H1 (cell line): ENCODE data around the gene GOLGA6B. TPM values are rescaled to one million over a fixed set of nuclear protein-coding genes. Genes with fewer than 3 reads are reported as not detected.

Source experiments
- CTCF ChIA-PET: fragments of 300-600 bp; sonication (Branson Sonifier 250); formaldehyde crosslinking; loops from one replicate; lab custom pipeline; 2021; ENCODE audit not compliant: partially characterized antibody; lab: Charles Lee
- POLR2A ChIA-PET: fragments of 300-600 bp; sonication (Branson Sonifier 250); formaldehyde crosslinking; loops from one replicate; lab custom pipeline; 2021; ENCODE audit warnings: inconsistent platforms; ENCODE audit not compliant: partially characterized antibody; lab: Charles Lee
- DNase-seq, 2 experiments: peaks; one replicate each; pipeline versions ENCODE4 v3.0.0 to v3.0.0-alpha.2; 2010 to 2022; ENCODE audit warnings: low spot score in 2 of 2, low read depth in 1 of 2, mixed read lengths in 1 of 2
- FAIRE-seq: peaks from 2 replicates; lab custom pipeline; 2011; peaks lifted over from hg19 to GRCh38; lab: Jason Lieb, UNC
- H2AFZ ChIP-seq: 2 replicates; pipeline ENCODE4 v1.8.1; 2012; ENCODE audit warnings: low read length, inconsistent platforms
- H2AK5ac ChIP-seq: 2 replicates; pipeline ENCODE4 v1.6.1; 2013; ENCODE audit warnings: low read depth, low read length
- H2BK120ac ChIP-seq: replicated peaks from 2 replicates; pipeline ENCODE3; 2013; ENCODE audit warnings: low read depth, low read length, inconsistent platforms
- H2BK12ac ChIP-seq: 2 replicates; pipeline ENCODE4 v1.6.1; 2013; ENCODE audit warnings: low read depth, low read length
- H2BK15ac ChIP-seq: 2 replicates; pipeline ENCODE4 v1.6.1; 2013; ENCODE audit warnings: low read length
- H2BK20ac ChIP-seq: 2 replicates; pipeline ENCODE4 v1.6.1; 2013; ENCODE audit warnings: low read length
- H2BK5ac ChIP-seq: 2 replicates; pipeline ENCODE4 v1.6.1; 2013; ENCODE audit warnings: low read depth, low read length
- H3K14ac ChIP-seq: 2 replicates; pipeline ENCODE4 v1.6.1; 2013; ENCODE audit warnings: inconsistent platforms; ENCODE audit not compliant: insufficient read length
- H3K18ac ChIP-seq: 2 replicates; pipeline ENCODE4 v1.6.1; 2013; ENCODE audit warnings: low read length; ENCODE audit errors: extremely low read depth
- H3K23ac ChIP-seq: 2 replicates; pipeline ENCODE4 v1.6.1; 2013; ENCODE audit warnings: inconsistent platforms; ENCODE audit not compliant: insufficient read length
- H3K23me2 ChIP-seq: 2 replicates; pipeline ENCODE4 v1.6.1; 2013; ENCODE audit warnings: low read depth, low read length
- H3K27ac ChIP-seq: 2 replicates; pipeline ENCODE4 v1.6.1; 2011; ENCODE audit warnings: low read depth, low read length, inconsistent platforms
- H3K27me3 ChIP-seq, 4 experiments: replicated peaks in 1 of 4; 1 replicate in 1 of 4; 2 replicates in 3 of 4; pipeline versions ENCODE4 v1.6.1 to v1.8.1; 2011 to 2013; ENCODE audit warnings: low read length in 3 of 4, mild to moderate bottlenecking in 3 of 4, inconsistent platforms in 2 of 4, mixed read lengths in 2 of 4, moderate library complexity in 1 of 4; ENCODE audit not compliant: control insufficient read depth in 3 of 4, insufficient read depth in 3 of 4; ENCODE audit errors: extremely low read depth in 1 of 4
- H3K36me3 ChIP-seq, 4 experiments: 2 replicates each; pipeline versions ENCODE4 v1.6.1 to v1.8.1; 2011 to 2013; ENCODE audit warnings: mild to moderate bottlenecking in 4 of 4, low read length in 3 of 4, moderate library complexity in 2 of 4, control low read depth in 1 of 4, inconsistent platforms in 1 of 4; ENCODE audit not compliant: insufficient read depth in 4 of 4, control insufficient read depth in 2 of 4
- H3K4ac ChIP-seq: replicated peaks from 2 replicates; pipeline ENCODE3; 2013; ENCODE audit warnings: low read length, low read depth, mixed read lengths, inconsistent platforms; ENCODE audit not compliant: insufficient read length
- H3K4me1 ChIP-seq, 4 experiments: replicated peaks in 1 of 4; 1 replicate in 1 of 4; 2 replicates in 3 of 4; pipeline versions ENCODE4 v1.6.1 to v1.8.1; 2011 to 2013; ENCODE audit warnings: low read length in 3 of 4, inconsistent platforms in 2 of 4, mixed read lengths in 1 of 4; ENCODE audit not compliant: insufficient read depth in 4 of 4, control insufficient read depth in 3 of 4
- H3K4me2 ChIP-seq, 2 experiments: 2 replicates each; pipeline versions ENCODE4 v1.6.1 to v1.8.1; 2011 to 2013; ENCODE audit warnings: low read depth in 2 of 2, low read length in 2 of 2, control low read depth in 1 of 2, inconsistent platforms in 1 of 2, mild to moderate bottlenecking in 1 of 2; ENCODE audit not compliant: insufficient read depth in 1 of 2
- H3K4me3 ChIP-seq, 4 experiments: fragments of 200-600, 300-600 bp in 1 of 4; sonication (generic), shearing (Covaris generic), sonication (Bioruptor Twin) in 1 of 4; 2 replicates each; pipeline versions ENCODE4 v1.5.1 to v1.8.1; 2011 to 2016; ENCODE audit warnings: low read length in 4 of 4, low read depth in 3 of 4, control low read depth in 2 of 4, inconsistent platforms in 2 of 4, mild to moderate bottlenecking in 2 of 4, mixed read lengths in 1 of 4, moderate library complexity in 1 of 4; ENCODE audit not compliant: insufficient read depth in 2 of 4; ENCODE audit errors: extremely low read depth in 1 of 4
- H3K56ac ChIP-seq: replicated peaks from 2 replicates; pipeline ENCODE3; 2013; ENCODE audit warnings: low read depth, mild to moderate bottlenecking, mixed read lengths, low read length, inconsistent platforms; ENCODE audit not compliant: insufficient read length
- H3K79me1 ChIP-seq: 2 replicates; pipeline ENCODE4 v1.6.1; 2013; ENCODE audit warnings: low read depth, low read length, control low read depth
- H3K79me2 ChIP-seq, 2 experiments: 2 replicates each; pipeline versions ENCODE4 v1.6.1 to v1.8.1; 2012 to 2013; ENCODE audit warnings: low read length in 2 of 2, mild to moderate bottlenecking in 2 of 2, inconsistent platforms in 1 of 2; ENCODE audit not compliant: insufficient read depth in 2 of 2, control insufficient read depth in 1 of 2
- H3K9ac ChIP-seq, 4 experiments: replicated peaks in 1 of 4; 1 replicate in 1 of 4; 2 replicates in 3 of 4; pipeline versions ENCODE4 v1.6.1 to v1.8.1; 2011 to 2013; ENCODE audit warnings: low read depth in 3 of 4, low read length in 3 of 4, control low read depth in 2 of 4, mild to moderate bottlenecking in 2 of 4, moderate library complexity in 2 of 4, inconsistent platforms in 1 of 4; ENCODE audit errors: extremely low read depth in 1 of 4
- H3K9me3 ChIP-seq, 2 experiments: 2 replicates each; pipeline versions ENCODE4 v1.6.1 to v1.8.1; 2012 to 2013; ENCODE audit warnings: mild to moderate bottlenecking in 2 of 2, moderate library complexity in 2 of 2, control low read depth in 1 of 2, inconsistent platforms in 1 of 2, low read depth in 1 of 2, low read length in 1 of 2, mixed read lengths in 1 of 2; ENCODE audit not compliant: insufficient read depth in 2 of 2
- H4K20me1 ChIP-seq, 2 experiments: replicated peaks in 1 of 2; 2 replicates each; pipeline versions ENCODE3 to v1.8.1; 2011 to 2013; ENCODE audit warnings: inconsistent platforms in 2 of 2, low read length in 2 of 2, mild to moderate bottlenecking in 1 of 2; ENCODE audit not compliant: insufficient read depth in 2 of 2, control insufficient read depth in 1 of 2
- H4K5ac ChIP-seq: 2 replicates; pipeline ENCODE4 v1.6.1; 2013; ENCODE audit warnings: low read length, low read depth, mixed read lengths, inconsistent platforms; ENCODE audit not compliant: insufficient read length
- H4K8ac ChIP-seq: 2 replicates; pipeline ENCODE4 v1.8.0; 2013; ENCODE audit warnings: mild to moderate bottlenecking, moderate library complexity, low read length, inconsistent platforms; ENCODE audit not compliant: insufficient read depth; ENCODE audit errors: extremely low read depth
- H4K91ac ChIP-seq: replicated peaks from 2 replicates; pipeline ENCODE3; 2013; ENCODE audit warnings: low read length, mixed read lengths, inconsistent platforms; ENCODE audit not compliant: insufficient read length
- CBX5 ChIP-seq: fragments of 300-800, 300-1000 bp; sonication (generic); IDR thresholded peaks from 2 replicates; pipeline ENCODE4 v1.7.1; 2016; ENCODE audit warnings: antibody characterized with exemption, low read length, low read depth
- GABPA ChIP-seq: IDR thresholded peaks from 2 replicates; pipeline ENCODE4 v1.6.1; 2011; ENCODE audit warnings: mild to moderate bottlenecking, low read length, moderate library complexity, borderline replicate concordance; ENCODE audit not compliant: insufficient read depth
- KDM1A ChIP-seq: fragments of 200-600, 300-600 bp; sonication (generic); IDR thresholded peaks from 2 replicates; pipeline ENCODE4 v1.7.1; 2016; ENCODE audit warnings: mild to moderate bottlenecking, low read length, borderline replicate concordance
- SP4 ChIP-seq: IDR thresholded peaks from 2 replicates; pipeline ENCODE4 v1.6.1; 2012; ENCODE audit warnings: low read length, inconsistent platforms
- WGBS, 2 experiments: shearing (Covaris generic) in 1 of 2; methylation state at CpG; one replicate each; pipeline versions ENCODE4 v1.1.6 to v1.1.7; 2013 to 2015; ENCODE audit warnings: low lambda C conversion rate in 2 of 2, mixed read lengths in 2 of 2, inconsistent platforms in 1 of 2, low coverage in 1 of 2, missing lambda C conversion rate in 1 of 2; ENCODE audit not compliant: insufficient replicate concordance in 2 of 2, insufficient coverage in 1 of 2, insufficient read length in 1 of 2; ENCODE audit errors: extremely low coverage in 1 of 2, missing lambda C conversion rate in 1 of 2; 5-methylcytosine and 5-hydroxymethylcytosine counted together
- polyA plus RNA-seq, 7 experiments: library from polyadenylated mRNA; depleted of rRNA in 3 of 7; stranded (reverse) in 5 of 7; unstranded in 2 of 7; fragments of >200 nt in 5 of 7; fragments of 200-250 nt in 2 of 7; gene quantifications; 1 replicate in 5 of 7; 2 replicates in 1 of 7; 4 replicates in 1 of 7; pipeline versions ENCODE4 v1.2.1 to v1.2.3, GENCODE V29; 2011 to 2013; ENCODE audit warnings: missing spikeins in 2 of 7, mixed read lengths in 2 of 7
- total RNA-seq: library from RNA; stranded (reverse); fragmentation: NEBNext Ultra II Directional; extraction: Animal tissue kit (Norgen Biotek cat#: 25700); gene quantifications from 2 replicates; pipeline ENCODE4 v1.2.1, GENCODE V29; 2021

The GOLGA6B gene
- total and polyA plus RNA-seq, 2 of the 8 experiments (the other 6 are each of a cell fraction or from before 2014, with no cell fraction given) = 0.09 TPM; not detected in 1

- no peak overlapping the region for H4K8ac ChIP-seq
- H3K14ac ChIP-seq = no peak overlapping the region
- no peaks in the 10 kb centered on the region for H3K4me1 ChIP-seq
- no peak overlapping the region for H3K56ac ChIP-seq
- H2BK12ac ChIP-seq = no peak overlapping the region
- H3K79me2 ChIP-seq = no peaks in the 10 kb centered on the region; a peak in 1 of 4 replicates
- no peak overlapping the region for H3K9ac ChIP-seq
- CTCF ChIA-PET = interaction anchor here (1.4 kb wide), 1 partner anchor 388 kb away, joined by 3 read pairs; no protein-coding TSS in a partner anchor
- H3K79me1 ChIP-seq = no peaks in the 10 kb centered on the region
- no peak overlapping the region for H3K4ac ChIP-seq
- H4K5ac ChIP-seq = no peak overlapping the region
- no peaks in the 10 kb centered on the region for H3K23me2 ChIP-seq
- no peak overlapping the region for H2BK120ac ChIP-seq
- no peak overlapping the region for H2AFZ ChIP-seq
- peaks cover 0 to 1% of the 10 kb centered on the region in 2 experiments for H4K20me1 ChIP-seq
- H2BK5ac ChIP-seq = no peak overlapping the region
- POLR2A ChIA-PET = no interaction called here
- H4K91ac ChIP-seq = no peak overlapping the region
- TF ChIP-seq CBX5 = no peak
- TF ChIP-seq GABPA = no peak
- TF ChIP-seq KDM1A = no peak
- no peak for TF ChIP-seq SP4
- no peak overlapping the region for H2BK15ac ChIP-seq
- no peak overlapping the region for H2BK20ac ChIP-seq
- no peak overlapping the region for H3K4me3 ChIP-seq
- WGBS, 2 experiments = 92% methylated on average over 9 of the region's 9 CpGs; no CpG with 5 or more reads in 1 of the 2 experiments
- DNase-seq (no peak), FAIRE-seq (no peak)
- no peaks in the 10 kb centered on the region for H3K36me3 ChIP-seq
- no peaks in the 10 kb centered on the region for H3K27me3 ChIP-seq
- no peak overlapping the region for H3K23ac ChIP-seq
- no peak overlapping the region for H3K27ac ChIP-seq
- H3K9me3 ChIP-seq = no peaks in the 10 kb centered on the region
- no peak overlapping the region for H2AK5ac ChIP-seq
- H3K18ac ChIP-seq = no peak overlapping the region
- no peak overlapping the region for H3K4me2 ChIP-seq
Measured at GRCh38 chr15:72700076-72700475, 45.6 kb downstream of the GOLGA6B start.
